K562 (cell line): ENCODE data around the gene FBXO10. TPM values are rescaled to one million over a fixed set of nuclear protein-coding genes. Genes with fewer than 3 reads are reported as not detected.
A peak's percentile ranks its signal among the peaks of the same experiment; 100 is the strongest.

Experiments
- CREB3L1 ChIP-seq: fragments of 450-650 bp; IDR thresholded peaks from 2 replicates; pipeline ENCODE4 v1.6.1; 2014; ENCODE audit warnings: low read depth, mild to moderate bottlenecking, moderate library complexity, borderline replicate concordance
- CTCFL ChIP-seq: IDR thresholded peaks from 2 replicates; pipeline ENCODE4 v1.6.1; 2011; ENCODE audit warnings: borderline replicate concordance, low read depth, mild to moderate bottlenecking, moderate library complexity, low read length; ENCODE audit not compliant: insufficient read depth, poor library complexity, severe bottlenecking
- DMBX1 ChIP-seq: fragments of 250-450 bp; sonication (Bioruptor Pico); IDR thresholded peaks from 2 replicates; pipeline ENCODE4 v1.8.0; 2022; ENCODE audit warnings: inconsistent platforms, mild to moderate bottlenecking, moderate library complexity, borderline replicate concordance
- ESRRA ChIP-seq: fragments of 450-650 bp; IDR thresholded peaks from 2 replicates; pipeline ENCODE4 v1.6.1; 2014; ENCODE audit warnings: low read depth, mild to moderate bottlenecking, moderate library complexity, borderline replicate concordance
- ETS1 ChIP-seq: conservative IDR thresholded peaks from 2 replicates; pipeline ENCODE4 v1.6.1; 2011; ENCODE audit warnings: low read depth, mild to moderate bottlenecking, low read length; ENCODE audit not compliant: control insufficient read depth
- GMEB1 ChIP-seq: fragments of 250-450 bp; sonication (Bioruptor Pico); IDR thresholded peaks from 2 replicates; pipeline ENCODE4 v1.4.0; 2020; ENCODE audit warnings: mild to moderate bottlenecking
- MAZ ChIP-seq, 2 experiments: fragments of 450-650 bp in 1 of 2; sonication (generic) in 1 of 2; formaldehyde crosslinking; IDR thresholded peaks in 1 of 2; conservative IDR thresholded peaks in 1 of 2; 2 replicates each; pipeline versions ENCODE4 v1.4.0 to v1.5.0; 2020; ENCODE audit warnings: mild to moderate bottlenecking in 1 of 2, missing genetic modification reagents in 1 of 2
- RAD21 ChIP-seq, 2 experiments: fragments of 250-450 bp in 1 of 2; fragments of 450-650 bp in 1 of 2; sonication (Bioruptor Pico) in 1 of 2; formaldehyde crosslinking in 1 of 2; IDR thresholded peaks in 1 of 2; conservative IDR thresholded peaks in 1 of 2; 2 replicates each; pipeline versions ENCODE4 v1.4.0 to v1.8.0; 2020 to 2022; ENCODE audit warnings: mild to moderate bottlenecking in 2 of 2, moderate library complexity in 1 of 2
- RBFOX2 ChIP-seq: fragments of 200-400 bp; formaldehyde crosslinking; IDR thresholded peaks from 2 replicates; pipeline ENCODE4 v1.6.1; 2017; ENCODE audit warnings: low read depth, mild to moderate bottlenecking, low read length, moderate library complexity
- RBM14 ChIP-seq: fragments of 200-400 bp; formaldehyde crosslinking; IDR thresholded peaks from 2 replicates; pipeline ENCODE4 v1.6.1; 2018; ENCODE audit warnings: low read depth, mild to moderate bottlenecking, low read length, moderate library complexity, borderline replicate concordance; ENCODE audit not compliant: insufficient read depth
- RBM15 ChIP-seq: fragments of 200-400 bp; formaldehyde crosslinking; IDR thresholded peaks from 2 replicates; pipeline ENCODE4 v1.6.1; 2018; ENCODE audit warnings: mild to moderate bottlenecking, low read length, moderate library complexity; ENCODE audit not compliant: insufficient read depth
- RCOR1 ChIP-seq, 2 experiments: IDR thresholded peaks; 2 replicates each; pipeline ENCODE4 v1.6.1; 2012; ENCODE audit warnings: low read depth in 2 of 2, low read length in 2 of 2, borderline replicate concordance in 1 of 2, improper control_type of control experiment in 1 of 2
- SAFB ChIP-seq: fragments of 200-400 bp; formaldehyde crosslinking; IDR thresholded peaks from 2 replicates; pipeline ENCODE4 v1.6.1; 2017; ENCODE audit warnings: low read depth, low read length, borderline replicate concordance
- SMARCA4 ChIP-seq: fragments of 450-650 bp; IDR thresholded peaks from 2 replicates; pipeline ENCODE4 v1.6.1; 2016
- SOX6 ChIP-seq: fragments of 450-650 bp; IDR thresholded peaks from 2 replicates; pipeline ENCODE4 v1.6.1; 2014; ENCODE audit warnings: mild to moderate bottlenecking
- SP2 ChIP-seq: IDR thresholded peaks from 2 replicates; pipeline ENCODE4 v1.6.1; 2011; ENCODE audit warnings: mild to moderate bottlenecking, low read depth, low read length, moderate library complexity; ENCODE audit not compliant: poor library complexity, severe bottlenecking; ENCODE audit errors: extremely low read depth
- SPI1 ChIP-seq: IDR thresholded peaks from 2 replicates; pipeline ENCODE4 v1.6.1; 2011; ENCODE audit warnings: low read depth, low read length, control low read depth, borderline replicate concordance
- STAG1 ChIP-seq: sonication (generic); formaldehyde crosslinking; IDR thresholded peaks from 2 replicates; pipeline ENCODE4 v1.5.0; 2020; ENCODE audit warnings: missing genetic modification reagents, borderline replicate concordance
- ZNF282 ChIP-seq: sonication (generic); formaldehyde crosslinking; IDR thresholded peaks from 2 replicates; pipeline ENCODE4 v1.8.1; 2023; ENCODE audit warnings: missing genetic modification reagents
- polyA plus RNA-seq, 8 experiments: library from polyadenylated mRNA; depleted of rRNA in 4 of 8; stranded (reverse) in 5 of 8; unstranded in 3 of 8; fragments of >200 nt; fragmentation: Nextera tagmentation in 2 of 8; fragmentation: Illumina TruSeq in 1 of 8; extraction: Ambion mirVana in 2 of 8; extraction: Trizol in 1 of 8; gene quantifications; 2 replicates each; pipeline versions ENCODE4 v1.2.1 to v1.2.3, GENCODE V29; 2011 to 2014; ENCODE audit warnings: inconsistent platforms in 1 of 8, missing spikeins in 1 of 8
- total RNA-seq, 7 experiments: library from RNA; depleted of rRNA in 6 of 7; stranded (reverse); fragments of >200 nt in 6 of 7; fragmentation: Illumina TruSeq in 2 of 7; extraction: Trizol in 2 of 7; gene quantifications; 2 replicates each; pipeline versions ENCODE4 v1.2.1 to v1.2.3, GENCODE V29; 2011 to 2021; ENCODE audit warnings: low replicate concordance in 1 of 7

FBXO10 gene
- total and polyA plus RNA-seq, 9 of the 15 experiments (the other 6 are each of a cell fraction or from before 2014, with no cell fraction given) = 0.84 to 9.9 (median 6.0) TPM

GRCh38 chr9:37592108-37592951 lies 16.1 kb upstream of the FBXO10 start, which contains the start of gene TOMM5 (continued):
- TF ChIP-seq MAZ (CRISPR knock-in tag; conservative IDR thresholded peaks at IDR 0.05 in 1 of 2, IDR thresholded peaks at IDR 0.05 in 1 of 2) (peak; percentile 54 to 83; a peak in 3 of 4 replicates), STAG1 (CRISPR knock-in tag) (no peak), RBFOX2 (peak; percentile 98), SP2 (peak; percentile 40), GMEB1 (CRISPR knock-in tag) (peak; percentile 22; the same call in 1 of the 2 replicates), ESRRA (peak; percentile 69; the same call in 1 of the 2 replicates), RAD21 (CRISPR knock-in tag; conservative IDR thresholded peaks at IDR 0.05 in 1 of 2, IDR thresholded peaks at IDR 0.05 in 1 of 2) (no peak), ZNF282 (CRISPR knock-in tag) (peak; percentile 88; the same call in 1 of the 2 replicates), SMARCA4 (no peak), CREB3L1 (peak; percentile 94), CTCFL (no peak), RBM14 (no peak), ETS1 (0 out of 2 replicates have a peak, but pooled peaks have one; percentile 73), SPI1 (peak; percentile 91), SOX6 (no peak), DMBX1 (CRISPR knock-in tag) (no peak), SAFB (no peak), RBM15 (no peak), RCOR1 (IDR thresholded peaks at IDR 0.05; ENCODE audit: borderline replicate concordance in 1 of 2, low read depth in 2 of 2, low read length in 2 of 2) (peak; percentile 18 to 66; a peak in 2 of 4 replicates)
